Stomach (tissue), 9 donors: ENCODE measurements around the gene CRADD. TPM values are rescaled to one million over a fixed set of nuclear protein-coding genes. Genes with fewer than 3 reads are reported as not detected.

ENCODE experiments used
- DNase-seq, 2 donors: peaks; one replicate each; pipeline versions ENCODE4 v3.0.0 to v3.0.0-alpha.2; 2013 to 2019
- H3K27ac ChIP-seq, 5 donors: fragments of 200-600 bp in 4 of 5; sonication (generic) in 4 of 5; one replicate each; pipeline ENCODE4 v1.5.1; 2013 to 2019; ENCODE audit warnings: mild to moderate bottlenecking in 1 of 5, moderate library complexity in 1 of 5
- H3K27me3 ChIP-seq, 3 donors: fragments of 200-600 bp; sonication (generic); one replicate each; pipeline ENCODE4 v1.5.1; 2017 to 2019; ENCODE audit warnings: mixed run types in 1 of 3
- H3K36me3 ChIP-seq, 4 donors: fragments of 200-600 bp; sonication (generic); 1 replicate in 3 of 4; 2 replicates in 1 of 4; pipeline ENCODE4 v1.5.1; 2016 to 2019
- H3K4me1 ChIP-seq, 4 donors: fragments of 200-600 bp; sonication (generic); one replicate each; pipeline ENCODE4 v1.5.1; 2016 to 2019
- H3K4me3 ChIP-seq, 4 donors: fragments of 200-600 bp; sonication (generic) in 3 of 4; one replicate each; pipeline ENCODE4 v1.5.1; 2016 to 2019; ENCODE audit warnings: mild to moderate bottlenecking in 1 of 4
- H3K9me3 ChIP-seq, 4 donors: fragments of 200-600 bp; sonication (generic); one replicate each; pipeline ENCODE4 v1.5.1; 2016 to 2019
- CTCF ChIP-seq, 7 experiments: fragments of 450-650 bp in 4 of 7; fragments of 200-600 bp in 3 of 7; sonication (generic) in 3 of 7; IDR thresholded peaks; one replicate each; pipeline ENCODE4 v1.5.1; 2016 to 2019; ENCODE audit warnings: antibody characterized with exemption in 7 of 7, control low read depth in 2 of 7, mild to moderate bottlenecking in 1 of 7
- EP300 ChIP-seq: sonication (generic); formaldehyde crosslinking; IDR thresholded peaks from one replicate; pipeline ENCODE4 v1.6.1; 2017; ENCODE audit warnings: antibody characterized with exemption
- POLR2A ChIP-seq, 4 donors: fragments of 450-650 bp; IDR thresholded peaks; one replicate each; pipeline ENCODE4 v1.6.1; 2016; ENCODE audit warnings: antibody characterized with exemption in 4 of 4, control low read depth in 2 of 4, mild to moderate bottlenecking in 1 of 4, moderate library complexity in 1 of 4
- POLR2AphosphoS5 ChIP-seq, 3 donors: sonication (generic); formaldehyde crosslinking; IDR thresholded peaks; one replicate each; pipeline ENCODE4 v1.6.1; 2016; ENCODE audit warnings: antibody characterized with exemption in 3 of 3
- WGBS, 5 donors: extraction: QIAGEN DNeasy Blood & Tissue Kit in 3 of 5; methylation state at CpG; one replicate each; pipeline versions ENCODE4 v1.1.5 to v1.1.7; 2013 to 2018; 5-methylcytosine and 5-hydroxymethylcytosine counted together
- intact Hi-C: fragments of 100-400 bp; cut with DNase I; formaldehyde crosslinking; loops from one replicate; pipeline ENCODE4 v1.15.1; 2023; ENCODE audit warnings: low total_unique reads
- polyA plus RNA-seq, 3 donors: library from polyadenylated mRNA; stranded (reverse); fragments of 200-250 nt; gene quantifications; one replicate each; pipeline ENCODE4 v1.2.3, GENCODE V29; 2013
- total RNA-seq, 5 donors: library from RNA; depleted of rRNA; stranded (reverse); fragments of >200 nt; gene quantifications; one replicate each; pipeline versions ENCODE4 v1.1.0 to v1.2.3, GENCODE V29; 2014 to 2016
- donor health status: healthy with polysubstance abuse.
- donor health status: Bipolar disorder and iron deficiency.
- donor health status: healthy.

CRADD gene
- total and polyA plus RNA-seq, 8 donors = 2.3 to 30.9 (median 17.1) TPM

GRCh38 chr12:93889516-93890212 lies 212.5 kb downstream of the CRADD start:
- Histone ChIP-seq H3K27me3 (no peaks in the 10 kb centered on the region), H3K4me3 (no peak overlapping the region), H3K36me3 (no peaks in the 10 kb centered on the region), H3K9me3 (no peaks in the 10 kb centered on the region), H3K4me1 (peaks cover 0 to 28% (median 19%) of the 10 kb centered on the region in 4 donors), H3K27ac (no peak overlapping the region)
- no peak for DNase-seq
- intact Hi-C loops = no loop called here
- TF ChIP-seq EP300 (no peak), CTCF (IDR thresholded peaks at IDR 0.05) (no peak), POLR2A (IDR thresholded peaks at IDR 0.05) (no peak), POLR2AphosphoS5 (IDR thresholded peaks at IDR 0.05) (no peak)
- WGBS, 5 donors = 85 to 90% (median 87%) methylated on average over 9 of the region's 9 CpGs

- intact Hi-C loops = no loop called here
- Histone ChIP-seq H3K27me3 (no peaks in the 10 kb centered on the region), H3K36me3 (no peaks in the 10 kb centered on the region), H3K9me3 (no peaks in the 10 kb centered on the region), H3K27ac (peak overlapping the region in 2 of 5 donors; percentile 28 to 84), H3K4me3 (no peak overlapping the region), H3K4me1 (peaks cover 0 to 36% (median 22%) of the 10 kb centered on the region in 4 donors)
- TF ChIP-seq POLR2AphosphoS5 (IDR thresholded peaks at IDR 0.05) = no peak
- TF ChIP-seq CTCF (IDR thresholded peaks at IDR 0.05) = no peak
- TF ChIP-seq EP300 = no peak
- TF ChIP-seq POLR2A (IDR thresholded peaks at IDR 0.05) = no peak
- DNase-seq = peak in 1 of 2 donors; percentile 69
- 29 to 47% (median 31%) methylated on average over 14 of the region's 14 CpGs for WGBS, 5 donors
Measured at GRCh38 chr12:93892423-93893268, 215.5 kb downstream of the CRADD start.

- Histone ChIP-seq H3K27ac (peak overlapping the region in 4 of 5 donors; percentile 59 to 84 (median 72)), H3K4me1 (peaks cover 0 to 36% (median 22%) of the 10 kb centered on the region in 4 donors), H3K27me3 (no peaks in the 10 kb centered on the region), H3K4me3 (no peak overlapping the region), H3K36me3 (no peaks in the 10 kb centered on the region), H3K9me3 (no peaks in the 10 kb centered on the region)
- WGBS, 5 donors = 38 to 69% (median 58%) methylated on average over 14 to 17 of the region's 17 CpGs
- intact Hi-C loops = no loop called here
- peak in 1 of 2 donors; percentile 93 for DNase-seq
- no peak for TF ChIP-seq CTCF (IDR thresholded peaks at IDR 0.05)
- TF ChIP-seq POLR2AphosphoS5 (IDR thresholded peaks at IDR 0.05) = peak; percentile 24 to 64 (median 48)
- peak; percentile 82 for TF ChIP-seq EP300
Measured at GRCh38 chr12:93894391-93895088, 217.4 kb downstream of the CRADD start.

- Histone ChIP-seq H3K27ac (peak overlapping the region in 4 of 5 donors; percentile 59 to 84 (median 72)), H3K9me3 (no peaks in the 10 kb centered on the region), H3K27me3 (no peaks in the 10 kb centered on the region), H3K4me1 (peaks cover 0 to 36% (median 22%) of the 10 kb centered on the region in 4 donors), H3K4me3 (no peak overlapping the region), H3K36me3 (no peaks in the 10 kb centered on the region)
- no peak for DNase-seq
- TF ChIP-seq CTCF (IDR thresholded peaks at IDR 0.05) (no peak), POLR2AphosphoS5 (IDR thresholded peaks at IDR 0.05) (no peak), POLR2A (IDR thresholded peaks at IDR 0.05) (no peak), EP300 (no peak)
- intact Hi-C loops = no loop called here
- 56 to 71% (median 65%) methylated on average over 6 of the region's 6 CpGs for WGBS, 5 donors
Measured at GRCh38 chr12:93895089-93895445, 217.9 kb downstream of the CRADD start.
